ENCODE data around the gene OSBP. TPM values are rescaled to one million over a fixed set of nuclear protein-coding genes. Genes with fewer than 3 reads are reported as not detected.

OSBP gene
- total and polyA plus RNA-seq, 9 of the 15 experiments (the other 6 are each of a cell fraction or from before 2014, with no cell fraction given) = 11.7 to 49.0 (median 28.7) TPM

GRCh38 chr11:59615637-59616395 lies at the start of gene OSBP (continued):
- TF ChIP-seq ZNF318 (IDR thresholded peaks at IDR 0.05; ENCODE audit: borderline replicate concordance in 1 of 2, low read depth in 1 of 2) (peak in 1 of 2 experiments; percentile 80; a peak in 2 of 4 replicates), ZSCAN29 (IDR thresholded peaks at IDR 0.05) (no peak), ATF6 (CRISPR knock-in tag; IDR thresholded peaks at IDR 0.05) (no peak), ZBTB11 (CRISPR knock-in tag; IDR thresholded peaks at IDR 0.05) (peak in 1 of 3 experiments; percentile 94; a peak in 2 of 6 replicates), ZNF175 (CRISPR knock-in tag; IDR thresholded peaks at IDR 0.05; ENCODE audit: low read depth) (no peak), YY1 (IDR thresholded peaks at IDR 0.05; ENCODE audit: borderline replicate concordance in 1 of 3, control insufficient read depth in 1 of 3, extremely low read depth in 1 of 3, insufficient read depth in 3 of 3, insufficient read length in 1 of 3, insufficient replicate concordance in 2 of 3, low read depth in 1 of 3, low read length in 2 of 3) (peak; percentile 45 to 90 (median 84)), GMEB1 (CRISPR knock-in tag; IDR thresholded peaks at IDR 0.05) (peak; percentile 72), TARDBP (IDR thresholded peaks at IDR 0.05) (0 out of 2 replicates have a peak, but pooled peaks have one; percentile 74)

Data from K562 (cell line).